Prostate gland (tissue), 2 donors: ENCODE results near the gene NES. TPM values are rescaled to one million over a fixed set of nuclear protein-coding genes. Genes with fewer than 3 reads are reported as not detected.

ENCODE experiments used
- DNase-seq: peaks from one replicate; pipeline ENCODE4 v3.0.0-alpha.2; 2019; ENCODE audit warnings: low spot score
- H3K27ac ChIP-seq, 2 donors: fragments of 200-600 bp; sonication (generic); 2 replicates each; pipeline ENCODE4 v1.5.1; 2017 to 2019
- H3K27me3 ChIP-seq: fragments of 200-600 bp; sonication (generic); replicated peaks from 2 replicates; pipeline ENCODE4 v1.5.1; 2019; ENCODE audit not compliant: insufficient read depth
- H3K36me3 ChIP-seq, 2 donors: fragments of 200-600 bp; sonication (generic); 1 replicate in 1 of 2; 2 replicates in 1 of 2; pipeline versions ENCODE4 v1.5.1 to v1.8.1; 2017 to 2019
- H3K4me1 ChIP-seq: fragments of 200-600 bp; sonication (generic); replicated peaks from 2 replicates; pipeline ENCODE4 v1.5.1; 2019
- H3K4me3 ChIP-seq, 2 donors: fragments of 200-600 bp; sonication (generic); 2 replicates each; pipeline ENCODE4 v1.5.1; 2017 to 2019
- H3K9me3 ChIP-seq: fragments of 200-600 bp; sonication (generic); 2 replicates; pipeline ENCODE4 v1.5.1; 2017
- CTCF ChIP-seq, 4 experiments: fragments of 200-600 bp in 2 of 4; fragments of 450-650 bp in 2 of 4; sonication (generic) in 2 of 4; IDR thresholded peaks; 1 replicate in 3 of 4; 2 replicates in 1 of 4; pipeline ENCODE4 v1.5.1; 2016 to 2019; ENCODE audit warnings: antibody characterized with exemption in 4 of 4, mild to moderate bottlenecking in 2 of 4, moderate library complexity in 2 of 4
- POLR2A ChIP-seq: fragments of 450-650 bp; IDR thresholded peaks from one replicate; pipeline ENCODE4 v1.6.1; 2016; ENCODE audit warnings: antibody characterized with exemption, mild to moderate bottlenecking
- POLR2AphosphoS5 ChIP-seq: sonication (generic); formaldehyde crosslinking; IDR thresholded peaks from one replicate; pipeline ENCODE4 v1.6.1; 2017; ENCODE audit warnings: antibody characterized with exemption
- WGBS: methylation state at CpG from one replicate; pipeline ENCODE4 v1.1.5; 2018; 5-methylcytosine and 5-hydroxymethylcytosine counted together
- intact Hi-C: fragments of 100-400 bp; cut with DNase I; formaldehyde crosslinking; loops from one replicate; pipeline ENCODE4 v1.14.2; 2022
- total RNA-seq, 2 donors: library from RNA; depleted of rRNA; stranded (reverse); fragments of >200 nt; gene quantifications; one replicate each; pipeline ENCODE4 v1.1.0, GENCODE V29; 2016

Gene NES
- total RNA-seq, 2 donors from 2014 or later: 11.2 to 33.4 TPM

GRCh38 chr1:156655904-156656516, 21.2 kb downstream of the NES start:
- intact Hi-C loops: loop anchor here (2.0 to 5.0 kb wide), 2 partner anchors 73 to 269 kb away; no protein-coding TSS in a partner anchor
- Histone ChIP-seq H3K27ac (no peak overlapping the region), H3K4me3 (no peak overlapping the region), H3K27me3 (peaks cover 2% of the 10 kb centered on the region), H3K4me1 (peaks cover 7% of the 10 kb centered on the region), H3K36me3 (no peaks in the 10 kb centered on the region), H3K9me3 (no peaks in the 10 kb centered on the region)
- WGBS: 64% methylated on average over 9 of the region's 9 CpGs
- TF ChIP-seq POLR2A (no peak), CTCF (IDR thresholded peaks at IDR 0.05) (no peak), POLR2AphosphoS5 (no peak)
- no peak for DNase-seq

- intact Hi-C loops: loop anchor here (5.0 kb wide), 1 partner anchor 268 kb away; no protein-coding TSS in a partner anchor
- Histone ChIP-seq H3K4me3 (no peak overlapping the region), H3K4me1 (peaks cover 7% of the 10 kb centered on the region), H3K27ac (no peak overlapping the region), H3K9me3 (no peaks in the 10 kb centered on the region), H3K27me3 (peaks cover 2% of the 10 kb centered on the region), H3K36me3 (no peaks in the 10 kb centered on the region)
- no peak for TF ChIP-seq CTCF (IDR thresholded peaks at IDR 0.05)
- no peak for TF ChIP-seq POLR2A
- TF ChIP-seq POLR2AphosphoS5: no peak
- DNase-seq: no peak
- WGBS: 50% methylated on average over 2 of the region's 2 CpGs
These were observed 21.9 kb downstream of the NES start for GRCh38 chr1:156655151-156655903.

GRCh38 chr1:156654700-156655099, 22.5 kb downstream of the NES start:
- no peaks in the 10 kb centered on the region for H3K9me3 ChIP-seq
- H3K4me3 ChIP-seq: no peak overlapping the region
- peaks cover 2% of the 10 kb centered on the region for H3K27me3 ChIP-seq
- TF ChIP-seq CTCF (IDR thresholded peaks at IDR 0.05): no peak
- TF ChIP-seq POLR2A: no peak
- no peak for TF ChIP-seq POLR2AphosphoS5
- intact Hi-C loops: loop anchor here (5.0 kb wide), 1 partner anchor 267 kb away; no protein-coding TSS in a partner anchor
- no peaks in the 10 kb centered on the region for H3K36me3 ChIP-seq
- H3K27ac ChIP-seq: no peak overlapping the region
- 75% methylated on average over 1 of the region's 1 CpG for WGBS
- H3K4me1 ChIP-seq: peaks cover 7% of the 10 kb centered on the region
- DNase-seq: no peak

GRCh38 chr1:156652992-156653355, 24.2 kb downstream of the NES start:
- Histone ChIP-seq H3K27me3 (peaks cover 2% of the 10 kb centered on the region), H3K4me3 (no peak overlapping the region), H3K27ac (no peak overlapping the region), H3K9me3 (no peaks in the 10 kb centered on the region), H3K4me1 (peaks cover 7% of the 10 kb centered on the region), H3K36me3 (no peaks in the 10 kb centered on the region)
- TF ChIP-seq POLR2A (no peak), CTCF (IDR thresholded peaks at IDR 0.05) (no peak), POLR2AphosphoS5 (no peak)
- 78% methylated on average over 9 of the region's 9 CpGs for WGBS
- intact Hi-C loops: no loop called here
- no peak for DNase-seq
